Neural crest cell (in vitro differentiated cells): ENCODE measurements around the gene CCNI2. TPM values are rescaled to one million over a fixed set of nuclear protein-coding genes. Genes with fewer than 3 reads are reported as not detected.

Experiments
- DNase-seq: peaks from one replicate; pipeline ENCODE4 v3.0.0; 2021; ENCODE audit warnings: low read depth, mixed read lengths, low spot score
- H3K27ac Mint-ChIP-seq: one replicate; pipeline ENCODE4 v1.8.0; 2021; ENCODE audit warnings: mild to moderate bottlenecking, mixed read lengths; ENCODE audit not compliant: unreplicated experiment
- H3K27me3 Mint-ChIP-seq: 2 replicates; pipeline ENCODE4 v1.8.0; 2021; ENCODE audit warnings: low read depth, mild to moderate bottlenecking, mixed read lengths
- H3K36me3 Mint-ChIP-seq: 2 replicates; pipeline ENCODE4 v1.8.0; 2021; ENCODE audit warnings: low read depth, mild to moderate bottlenecking, mixed read lengths
- H3K4me1 Mint-ChIP-seq: 2 replicates; pipeline ENCODE4 v1.8.0; 2021; ENCODE audit warnings: mixed read lengths
- H3K4me3 Mint-ChIP-seq: one replicate; pipeline ENCODE4 v1.8.0; 2021; ENCODE audit warnings: mild to moderate bottlenecking, mixed read lengths
- H3K9me3 Mint-ChIP-seq: 2 replicates; pipeline ENCODE4 v1.8.0; 2021; ENCODE audit warnings: mixed read lengths
- total RNA-seq: library from RNA; stranded (reverse); gene quantifications from 2 replicates; pipeline ENCODE4 v1.2.1, GENCODE V29; 2021
- TF ChIP-seq, protein P1 (sequence below): fragments of 200-600 bp; sonication (generic); conservative IDR thresholded peaks from 2 replicates; pipeline ENCODE4 v1.5.0; 2021; ENCODE audit warnings: antibody characterized with exemption, mild to moderate bottlenecking

CCNI2 gene
- total RNA-seq, 1 donor from 2014 or later = not detected

DNA sequence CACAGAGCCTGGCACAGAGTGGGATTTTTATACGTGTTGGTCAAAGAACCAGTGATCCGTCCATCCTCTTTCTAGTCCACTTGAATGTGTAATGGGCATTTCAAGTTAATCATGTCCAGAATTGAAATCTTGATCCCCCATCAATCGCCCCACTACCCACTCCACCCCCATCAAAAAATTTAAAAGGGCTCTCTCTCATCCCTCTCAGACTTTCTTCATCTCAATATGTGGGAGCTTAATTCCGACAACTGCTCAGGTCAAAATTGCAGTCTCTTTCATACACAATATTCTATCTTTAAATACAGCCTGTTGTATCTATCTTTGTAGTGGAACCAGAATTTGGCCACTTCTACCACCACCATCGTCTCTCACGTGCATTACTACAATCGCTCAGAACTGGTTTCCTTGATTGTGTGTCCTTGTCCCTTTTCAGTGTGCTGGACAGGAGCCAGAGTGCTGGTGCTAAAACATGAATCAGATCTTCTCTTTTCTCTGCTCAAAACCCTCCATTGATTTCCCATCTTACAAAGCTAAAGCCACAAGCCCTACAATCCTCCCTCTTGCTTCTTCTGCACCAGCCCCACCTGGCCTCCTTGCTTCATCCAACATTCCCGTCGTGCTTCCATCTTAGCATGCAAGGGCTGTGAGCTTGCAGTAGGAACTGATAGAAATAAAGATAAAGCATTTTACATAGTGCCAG, 9.1 kb upstream of the CCNI2 start:
- Mint-ChIP-seq H3K27ac (no peak overlapping the region), H3K4me3 (peak overlapping the region; percentile 95), H3K36me3 (no peaks in the 10 kb centered on the region), H3K4me1 (peaks cover 44% of the 10 kb centered on the region), H3K9me3 (peaks cover 2% of the 10 kb centered on the region), H3K27me3 (peaks cover 34% of the 10 kb centered on the region)
- DNase-seq = no peak
- TF ChIP-seq, protein P1, sequence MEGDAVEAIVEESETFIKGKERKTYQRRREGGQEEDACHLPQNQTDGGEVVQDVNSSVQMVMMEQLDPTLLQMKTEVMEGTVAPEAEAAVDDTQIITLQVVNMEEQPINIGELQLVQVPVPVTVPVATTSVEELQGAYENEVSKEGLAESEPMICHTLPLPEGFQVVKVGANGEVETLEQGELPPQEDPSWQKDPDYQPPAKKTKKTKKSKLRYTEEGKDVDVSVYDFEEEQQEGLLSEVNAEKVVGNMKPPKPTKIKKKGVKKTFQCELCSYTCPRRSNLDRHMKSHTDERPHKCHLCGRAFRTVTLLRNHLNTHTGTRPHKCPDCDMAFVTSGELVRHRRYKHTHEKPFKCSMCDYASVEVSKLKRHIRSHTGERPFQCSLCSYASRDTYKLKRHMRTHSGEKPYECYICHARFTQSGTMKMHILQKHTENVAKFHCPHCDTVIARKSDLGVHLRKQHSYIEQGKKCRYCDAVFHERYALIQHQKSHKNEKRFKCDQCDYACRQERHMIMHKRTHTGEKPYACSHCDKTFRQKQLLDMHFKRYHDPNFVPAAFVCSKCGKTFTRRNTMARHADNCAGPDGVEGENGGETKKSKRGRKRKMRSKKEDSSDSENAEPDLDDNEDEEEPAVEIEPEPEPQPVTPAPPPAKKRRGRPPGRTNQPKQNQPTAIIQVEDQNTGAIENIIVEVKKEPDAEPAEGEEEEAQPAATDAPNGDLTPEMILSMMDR = no peak

- no peak for DNase-seq
- Mint-ChIP-seq H3K4me1 (peaks cover 41% of the 10 kb centered on the region), H3K9me3 (peaks cover 3% of the 10 kb centered on the region), H3K36me3 (no peaks in the 10 kb centered on the region), H3K27me3 (peaks cover 38% of the 10 kb centered on the region), H3K27ac (no peak overlapping the region), H3K4me3 (no peak overlapping the region)
- TF ChIP-seq, protein P1 = no peak
Observed at GRCh38 chr5:132739232-132739631, 8.0 kb upstream of the CCNI2 start.

DNA sequence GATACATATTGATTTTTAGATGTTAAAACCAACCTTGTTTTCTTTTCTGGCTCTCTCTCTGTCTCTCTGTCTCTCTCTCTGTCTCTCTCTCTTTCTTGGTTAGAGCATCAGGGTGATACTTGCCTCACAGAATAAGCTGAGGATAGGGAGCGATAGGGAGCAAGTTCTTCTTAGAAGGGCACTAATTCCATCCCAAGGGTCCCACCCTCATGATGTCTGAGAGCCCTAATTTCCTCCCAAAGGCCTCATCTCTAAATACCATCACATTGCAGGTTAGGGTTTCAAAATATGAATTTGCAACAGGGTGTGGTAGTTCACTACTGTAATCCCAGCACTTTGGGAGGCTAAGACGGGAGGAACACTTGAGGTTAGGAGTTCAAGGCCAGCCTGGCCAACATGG, 5.1 kb upstream of the CCNI2 start:
- TF ChIP-seq, protein P1 = no peak
- Mint-ChIP-seq H3K9me3 (peaks cover 3% of the 10 kb centered on the region), H3K4me1 (peaks cover 17% of the 10 kb centered on the region), H3K27ac (no peak overlapping the region), H3K36me3 (no peaks in the 10 kb centered on the region), H3K27me3 (peaks cover 65% of the 10 kb centered on the region), H3K4me3 (no peak overlapping the region)
- no peak for DNase-seq

- Mint-ChIP-seq H3K27me3 (peaks cover 63% of the 10 kb centered on the region), H3K36me3 (no peaks in the 10 kb centered on the region), H3K4me1 (peaks cover 14% of the 10 kb centered on the region), H3K4me3 (no peak overlapping the region), H3K9me3 (peaks cover 3% of the 10 kb centered on the region), H3K27ac (no peak overlapping the region)
- TF ChIP-seq, protein P1 = no peak
- DNase-seq = no peak
Observed at GRCh38 chr5:132742626-132743025, 4.6 kb upstream of the CCNI2 start.

DNA sequence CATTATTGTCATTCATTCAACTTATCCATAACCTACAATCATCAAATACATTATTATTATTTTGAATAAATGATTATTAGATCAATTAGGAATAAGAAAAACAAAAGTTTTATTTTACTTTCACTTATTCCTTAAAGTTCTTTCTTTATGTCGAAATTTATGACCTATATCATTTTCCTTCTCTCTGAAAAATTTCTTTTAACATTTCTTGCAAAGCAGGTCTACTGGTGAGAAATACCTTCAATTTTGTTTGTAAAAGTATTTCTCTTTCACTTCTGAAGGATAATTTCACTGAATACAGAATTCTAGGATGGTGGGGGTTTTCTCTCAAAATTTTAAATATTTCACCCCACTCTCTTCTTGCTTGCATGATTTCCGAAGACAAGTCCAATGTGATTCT, 2.6 kb upstream of the CCNI2 start:
- Mint-ChIP-seq H3K9me3 (peaks cover 3% of the 10 kb centered on the region), H3K27me3 (peaks cover 70% of the 10 kb centered on the region), H3K36me3 (no peaks in the 10 kb centered on the region), H3K4me3 (no peak overlapping the region), H3K4me1 (peaks cover 5% of the 10 kb centered on the region), H3K27ac (no peak overlapping the region)
- DNase-seq = no peak
- TF ChIP-seq, protein P1 = no peak
